AG09319 (cell line): Measurements from ENCODE around the gene TEP1.

Experiments used
- DNase-seq: peaks from one replicate; pipeline ENCODE4 v3.0.0-alpha.2; 2010; ENCODE audit warnings: low read depth; ENCODE audit errors: extremely low read depth
- CTCF ChIP-seq: IDR thresholded peaks from 2 replicates; pipeline ENCODE4 v1.5.1; 2011; ENCODE audit warnings: low read depth, mild to moderate bottlenecking, inconsistent platforms, low read length, moderate library complexity

The TEP1 gene

GRCh38 chr14:20400965-20401593 is 12.2 kb downstream of the TEP1 start:
- DNase-seq: no peak
- no peak for TF ChIP-seq CTCF

GRCh38 chr14:20400589-20400964 is 12.7 kb downstream of the TEP1 start:
- no peak for DNase-seq
- TF ChIP-seq CTCF: no peak

- no peak for DNase-seq
- no peak for TF ChIP-seq CTCF
These were observed 15.8 kb downstream of the TEP1 start for GRCh38 chr14:20397511-20397910.

- no peak for TF ChIP-seq CTCF
- DNase-seq: no peak
These were observed 21.8 kb downstream of the TEP1 start for GRCh38 chr14:20391505-20391904.

GRCh38 chr14:20388159-20388558 is 25.1 kb downstream of the TEP1 start:
- no peak for DNase-seq
- no peak for TF ChIP-seq CTCF

- no peak for DNase-seq
- TF ChIP-seq CTCF: no peak
These were observed 25.7 kb downstream of the TEP1 start for GRCh38 chr14:20387576-20387975.

GRCh38 chr14:20386276-20386855 is 26.9 kb downstream of the TEP1 start:
- TF ChIP-seq CTCF: no peak
- no peak for DNase-seq
